Caco-2 (cell line): ENCODE data around the gene SH2D2A. TPM values are rescaled to one million over a fixed set of nuclear protein-coding genes. Genes with fewer than 3 reads are reported as not detected.

Source experiments
- BruUV-seq: library from RNA; stranded (reverse); fragments of 400-500 nt; replicated peaks from 2 replicates; lab custom pipeline; 2021; lab: Mats Ljungman, UMichigan
- CTCF ChIA-PET: fragments of 300-600 bp; sonication (Branson Sonifier 250); formaldehyde crosslinking; loops from one replicate; lab custom pipeline; 2022; ENCODE audit warnings: antibody characterized with exemption; lab: Charles Lee
- POLR2A ChIA-PET: fragments of 300-600 bp; sonication (Branson Sonifier 250); formaldehyde crosslinking; loops from one replicate; lab custom pipeline; 2022; ENCODE audit warnings: antibody characterized with exemption; lab: Charles Lee
- DNase-seq, 2 experiments: peaks; one replicate each; pipeline versions ENCODE4 v3.0.0 to v3.0.0-alpha.2; 2020 to 2022
- H3K27me3 ChIP-seq: replicated peaks from 2 replicates; pipeline ENCODE4 v1.6.0; 2011; ENCODE audit warnings: low read length; ENCODE audit not compliant: control insufficient read depth, insufficient read depth
- H3K36me3 ChIP-seq: 2 replicates; pipeline ENCODE4 v1.5.1; 2011; ENCODE audit warnings: low read length; ENCODE audit not compliant: control insufficient read depth, insufficient read depth
- H3K4me1 ChIP-seq: fragments of 250-450 bp; sonication (Bioruptor Pico); 2 replicates; pipeline ENCODE4 v1.5.1; 2020; ENCODE audit warnings: mild to moderate bottlenecking
- H3K4me3 ChIP-seq: 2 replicates; pipeline ENCODE4 v1.5.1; 2011; ENCODE audit warnings: low read depth, mild to moderate bottlenecking, control low read depth, low read length
- H3K9me3 ChIP-seq: fragments of 250-450 bp; sonication (Bioruptor Pico); 2 replicates; pipeline ENCODE4 v1.5.1; 2020; ENCODE audit warnings: mild to moderate bottlenecking, moderate library complexity
- H3K27ac Mint-ChIP-seq: one replicate; pipeline ENCODE4 v1.8.0; 2022; ENCODE audit warnings: mixed read lengths; ENCODE audit not compliant: unreplicated experiment
- H3K27me3 Mint-ChIP-seq: one replicate; pipeline ENCODE4 v1.8.0; 2022; ENCODE audit warnings: mixed read lengths; ENCODE audit not compliant: insufficient read depth, unreplicated experiment
- H3K36me3 Mint-ChIP-seq: one replicate; pipeline ENCODE4 v1.8.0; 2022; ENCODE audit warnings: mild to moderate bottlenecking, mixed read lengths; ENCODE audit not compliant: insufficient read depth, unreplicated experiment
- H3K4me1 Mint-ChIP-seq: one replicate; pipeline ENCODE4 v1.8.0; 2022; ENCODE audit warnings: low read depth, mixed read lengths; ENCODE audit not compliant: unreplicated experiment
- H3K4me3 Mint-ChIP-seq: one replicate; pipeline ENCODE4 v1.8.0; 2022; ENCODE audit warnings: mild to moderate bottlenecking, moderate library complexity, mixed read lengths; ENCODE audit not compliant: unreplicated experiment
- H3K9me3 Mint-ChIP-seq: one replicate; pipeline ENCODE4 v1.8.0; 2022; ENCODE audit warnings: mixed read lengths; ENCODE audit not compliant: unreplicated experiment
- intact Hi-C: fragments of 100-400 bp; cut with micrococcal nuclease; formaldehyde crosslinking; loops from one replicate; pipeline ENCODE4 v1.10.0; 2022; ENCODE audit not compliant: unreplicated experiment
- total RNA-seq: library from RNA; stranded (reverse); gene quantifications from 2 replicates; pipeline ENCODE4 v1.2.3, GENCODE V29; 2022
- TF ChIP-seq, protein P1 (sequence below), 2 experiments: fragments of 200-600 bp in 1 of 2; IDR thresholded peaks; 1 replicate in 1 of 2; 2 replicates in 1 of 2; pipeline versions ENCODE4 v1.5.1 to v1.8.0; 2011 to 2022; ENCODE audit warnings: antibody characterized with exemption in 1 of 2, control low read depth in 1 of 2, inconsistent platforms in 1 of 2, low read depth in 1 of 2, low read length in 1 of 2, mild to moderate bottlenecking in 1 of 2, moderate library complexity in 1 of 2; ENCODE audit not compliant: insufficient read depth in 1 of 2, severe bottlenecking in 1 of 2, unreplicated experiment in 1 of 2

Gene SH2D2A
- total RNA-seq, 1 experiment from 2014 or later: 5.5 TPM

- no peak overlapping the region for H3K4me3 ChIP-seq
- H3K36me3 Mint-ChIP-seq: peaks cover 4% of the 10 kb centered on the region
- no TSS peak for BruUV-seq
- H3K27me3 ChIP-seq: no peaks in the 10 kb centered on the region
- H3K27me3 Mint-ChIP-seq: peaks cover 33% of the 10 kb centered on the region
- CTCF ChIA-PET: interaction anchor here (1.2 to 1.4 kb wide), 2 partner anchors 18 to 58 kb away, joined by 3 read pairs; no protein-coding TSS in a partner anchor
- no peaks in the 10 kb centered on the region for H3K4me1 ChIP-seq
- no peaks in the 10 kb centered on the region for H3K36me3 ChIP-seq
- H3K4me1 Mint-ChIP-seq: no peaks in the 10 kb centered on the region
- H3K27ac Mint-ChIP-seq: no peak overlapping the region
- no peaks in the 10 kb centered on the region for H3K9me3 Mint-ChIP-seq
- TF ChIP-seq, protein P1, sequence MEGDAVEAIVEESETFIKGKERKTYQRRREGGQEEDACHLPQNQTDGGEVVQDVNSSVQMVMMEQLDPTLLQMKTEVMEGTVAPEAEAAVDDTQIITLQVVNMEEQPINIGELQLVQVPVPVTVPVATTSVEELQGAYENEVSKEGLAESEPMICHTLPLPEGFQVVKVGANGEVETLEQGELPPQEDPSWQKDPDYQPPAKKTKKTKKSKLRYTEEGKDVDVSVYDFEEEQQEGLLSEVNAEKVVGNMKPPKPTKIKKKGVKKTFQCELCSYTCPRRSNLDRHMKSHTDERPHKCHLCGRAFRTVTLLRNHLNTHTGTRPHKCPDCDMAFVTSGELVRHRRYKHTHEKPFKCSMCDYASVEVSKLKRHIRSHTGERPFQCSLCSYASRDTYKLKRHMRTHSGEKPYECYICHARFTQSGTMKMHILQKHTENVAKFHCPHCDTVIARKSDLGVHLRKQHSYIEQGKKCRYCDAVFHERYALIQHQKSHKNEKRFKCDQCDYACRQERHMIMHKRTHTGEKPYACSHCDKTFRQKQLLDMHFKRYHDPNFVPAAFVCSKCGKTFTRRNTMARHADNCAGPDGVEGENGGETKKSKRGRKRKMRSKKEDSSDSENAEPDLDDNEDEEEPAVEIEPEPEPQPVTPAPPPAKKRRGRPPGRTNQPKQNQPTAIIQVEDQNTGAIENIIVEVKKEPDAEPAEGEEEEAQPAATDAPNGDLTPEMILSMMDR (IDR thresholded peaks at IDR 0.05; ENCODE audit: insufficient read depth in 1 of 2, low read depth in 1 of 2, low read length in 1 of 2, severe bottlenecking in 1 of 2, unreplicated experiment in 1 of 2): no peak
- no peak for DNase-seq
- intact Hi-C loops: no loop called here
- H3K4me3 Mint-ChIP-seq: no peak overlapping the region
- no peaks in the 10 kb centered on the region for H3K9me3 ChIP-seq
- POLR2A ChIA-PET: no interaction called here
Measured at GRCh38 chr1:156832434-156832833, 15.8 kb upstream of the SH2D2A start.

DNA sequence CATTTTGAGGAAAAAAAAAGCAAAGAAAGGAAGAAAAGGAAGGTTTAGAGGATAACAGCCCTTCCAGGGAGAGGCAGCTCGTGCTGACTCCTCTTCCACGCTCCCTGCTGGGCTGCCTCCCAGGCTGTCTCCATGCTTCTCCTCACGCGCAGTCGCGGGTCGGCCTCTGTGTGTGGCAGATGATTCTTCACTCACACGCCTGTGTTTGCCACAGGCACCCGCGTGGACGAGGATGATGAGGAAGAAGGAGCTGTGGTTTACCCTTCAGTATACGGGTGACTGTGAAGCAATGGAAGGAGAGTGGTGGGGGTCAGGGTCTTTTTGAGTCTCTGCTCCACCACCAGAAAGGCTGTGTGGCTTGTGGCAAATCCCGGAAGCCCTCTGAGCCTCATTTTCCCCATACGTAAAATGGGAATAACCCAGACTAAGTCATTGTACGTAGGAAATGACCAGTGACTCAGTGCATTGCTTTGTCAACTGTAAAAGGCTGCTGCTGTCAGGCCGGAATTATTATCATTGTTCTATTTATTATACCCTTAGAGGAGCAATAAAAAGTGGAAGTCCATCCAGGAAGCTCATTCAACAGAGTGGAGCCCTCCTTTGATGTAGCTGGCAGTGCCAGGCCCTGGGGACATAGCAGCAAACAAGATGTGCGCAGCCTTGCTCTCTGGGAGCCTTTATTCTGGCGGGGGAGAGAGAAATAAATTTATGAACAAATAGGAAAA, 11.9 kb upstream of the SH2D2A start:
- no peaks in the 10 kb centered on the region for H3K36me3 ChIP-seq
- Mint-ChIP-seq H3K36me3 (no peaks in the 10 kb centered on the region), H3K27me3 (peaks cover 9% of the 10 kb centered on the region), H3K9me3 (no peaks in the 10 kb centered on the region), H3K27ac (no peak overlapping the region), H3K4me1 (no peaks in the 10 kb centered on the region), H3K4me3 (no peak overlapping the region)
- no peaks in the 10 kb centered on the region for H3K4me1 ChIP-seq
- DNase-seq: no peak
- ChIA-PET POLR2A (no interaction called here), CTCF (no interaction called here)
- H3K4me3 ChIP-seq: no peak overlapping the region
- TF ChIP-seq, protein P1 (IDR thresholded peaks at IDR 0.05; ENCODE audit: insufficient read depth in 1 of 2, low read depth in 1 of 2, low read length in 1 of 2, severe bottlenecking in 1 of 2, unreplicated experiment in 1 of 2): no peak
- no TSS peak for BruUV-seq
- intact Hi-C loops: no loop called here
- H3K27me3 ChIP-seq: no peaks in the 10 kb centered on the region; the same call in 1 of the 2 replicates
- no peaks in the 10 kb centered on the region for H3K9me3 ChIP-seq

- BruUV-seq: no TSS peak
- H3K27me3 Mint-ChIP-seq: peaks cover 8% of the 10 kb centered on the region
- H3K9me3 Mint-ChIP-seq: no peaks in the 10 kb centered on the region
Measured at GRCh38 chr1:156826630-156827029, 10.0 kb upstream of the SH2D2A start.

More at GRCh38 chr1:156826630-156827029, 10.0 kb upstream of the SH2D2A start:
- Histone ChIP-seq H3K36me3 (no peaks in the 10 kb centered on the region), H3K27me3 (no peaks in the 10 kb centered on the region; the same call in 1 of the 2 replicates), H3K4me3 (no peak overlapping the region), H3K4me1 (no peaks in the 10 kb centered on the region), H3K9me3 (no peaks in the 10 kb centered on the region)
- DNase-seq: no peak
- H3K4me3 Mint-ChIP-seq: no peak overlapping the region
- intact Hi-C loops: no loop called here
- POLR2A ChIA-PET: no interaction called here
- H3K27ac Mint-ChIP-seq: no peak overlapping the region
- CTCF ChIA-PET: interaction anchor here (0.9 to 1.4 kb wide), 2 partner anchors 13 to 63 kb away, joined by 3 read pairs; no protein-coding TSS in a partner anchor
- no peaks in the 10 kb centered on the region for H3K36me3 Mint-ChIP-seq
- TF ChIP-seq, protein P1 (IDR thresholded peaks at IDR 0.05; ENCODE audit: insufficient read depth in 1 of 2, low read depth in 1 of 2, low read length in 1 of 2, severe bottlenecking in 1 of 2, unreplicated experiment in 1 of 2): no peak
- no peaks in the 10 kb centered on the region for H3K4me1 Mint-ChIP-seq
